SK-N-MC (cell line): ENCODE measurements around the gene ELMO1.

Source experiments
- EZH2 ChIP-seq: fragments of 200-600 bp; sonication (generic); IDR thresholded peaks from one replicate; pipeline ENCODE4 v1.6.1; 2017; ENCODE audit warnings: antibody characterized with exemption
- FOXP2 ChIP-seq: optimal IDR thresholded peaks from 2 replicates; pipeline ENCODE3; 2011; ENCODE audit warnings: mild to moderate bottlenecking, moderate library complexity; ENCODE audit not compliant: insufficient read depth; ENCODE audit errors: extremely low read length, control extremely low read depth
- POLR2AphosphoS5 ChIP-seq: IDR thresholded peaks from 2 replicates; pipeline ENCODE4 v1.6.1; 2012; ENCODE audit warnings: mild to moderate bottlenecking, low read depth, low read length, borderline replicate concordance

GRCh38 chr7:37452346-37452745, 3.7 kb upstream of the ELMO1 start:
- TF ChIP-seq EZH2: no peak
- TF ChIP-seq POLR2AphosphoS5: no peak
- no peak for TF ChIP-seq FOXP2
